Thyroid gland (tissue), 4 donors: ENCODE results near the gene CFAP20DC.

ENCODE experiments used
- CTCF ChIP-seq, 6 experiments: fragments of 200-600 bp in 3 of 6; fragments of 450-650 bp in 3 of 6; sonication (generic) in 3 of 6; IDR thresholded peaks; one replicate each; pipeline ENCODE4 v1.5.1; 2016 to 2019; ENCODE audit warnings: antibody characterized with exemption in 6 of 6, mild to moderate bottlenecking in 2 of 6, inconsistent platforms in 1 of 6, moderate library complexity in 1 of 6
- POLR2A ChIP-seq, 2 donors: fragments of 450-650 bp; IDR thresholded peaks; one replicate each; pipeline ENCODE4 v1.6.1; 2017; ENCODE audit warnings: antibody characterized with exemption in 2 of 2, mild to moderate bottlenecking in 2 of 2, moderate library complexity in 1 of 2

DNA sequence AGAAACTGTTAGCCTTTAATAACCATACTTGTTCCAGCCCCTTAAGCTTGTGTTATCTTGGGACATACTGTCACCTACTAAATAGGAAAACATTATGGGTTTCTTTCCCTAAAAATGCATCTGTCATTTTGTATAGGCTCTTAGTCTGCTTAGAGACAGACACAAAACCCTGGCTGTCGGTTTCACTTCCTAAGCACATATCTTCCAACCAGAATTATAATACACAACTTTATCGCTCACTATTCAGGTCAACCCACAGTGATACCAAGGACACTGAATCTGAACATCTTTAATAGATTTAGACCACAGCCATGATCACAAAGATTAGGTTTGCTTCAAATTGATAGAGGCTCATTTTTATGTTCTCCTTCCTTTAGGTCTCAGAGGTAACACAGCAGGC, 111.8 kb downstream of the CFAP20DC start:
- TF ChIP-seq CTCF (IDR thresholded peaks at IDR 0.05): no peak
- TF ChIP-seq POLR2A (IDR thresholded peaks at IDR 0.05): no peak
